GM10248 (cell line): ENCODE measurements around the gene PARP11.
"Not testable (repeated sequence)": the region's sequence is repeated elsewhere in the genome, so short reads cannot be mapped to it uniquely, and the experiment has no call there.

Source experiments
- CTCF ChIA-PET: fragments of 300-600 bp; sonication (Branson Sonifier 250); formaldehyde crosslinking; extraction: SDS; loops from one replicate; lab custom pipeline; 2021; ENCODE audit warnings: antibody characterized with exemption; lab: Yijun Ruan, JAX
- POLR2A ChIA-PET: fragments of 350-650 bp; sonication (Branson Sonifier 250); formaldehyde crosslinking; extraction: SDS; loops from one replicate; lab custom pipeline; 2020; ENCODE audit warnings: antibody characterized with exemption; lab: Yijun Ruan, JAX
- DNase-seq: peaks from one replicate; pipeline ENCODE4 v3.0.0; 2012; ENCODE audit errors: extremely low spot score
- CTCF ChIP-seq: IDR thresholded peaks from 2 replicates; pipeline ENCODE4 v1.5.1; 2012; ENCODE audit warnings: mild to moderate bottlenecking, low read depth; ENCODE audit errors: extremely low read depth, missing control alignments, control extremely low read depth

The PARP11 gene

GRCh38 chr12:3871356-3871755 lies 1.8 kb downstream of the PARP11 start:
- CTCF ChIA-PET: no interaction called here
- DNase-seq: no peak
- POLR2A ChIA-PET: no interaction called here
- no peak for TF ChIP-seq CTCF

- POLR2A ChIA-PET: no interaction called here
- no peak for TF ChIP-seq CTCF
- no peak for DNase-seq
- CTCF ChIA-PET: interaction anchor here (2.7 kb wide), 1 partner anchor 15 kb away, joined by 24 read pairs; no protein-coding TSS in a partner anchor
Observed at GRCh38 chr12:3869865-3870264, 3.3 kb downstream of the PARP11 start.

GRCh38 chr12:3869433-3869832 lies 3.8 kb downstream of the PARP11 start:
- DNase-seq: no peak
- ChIA-PET CTCF (interaction anchor here (1.8 to 2.7 kb wide), 2 partner anchors 16 to 408 kb away, joined by 7 to 24 read pairs; no protein-coding TSS in a partner anchor), POLR2A (no interaction called here)
- TF ChIP-seq CTCF: no peak

- ChIA-PET CTCF (interaction anchor here (1.1 to 3.1 kb wide), 2 partner anchors 8 to 22 kb away, joined by 3 to 12 read pairs; no protein-coding TSS in a partner anchor), POLR2A (no interaction called here)
- no peak for TF ChIP-seq CTCF
- DNase-seq: no peak
Observed at GRCh38 chr12:3863756-3864155, 9.4 kb downstream of the PARP11 start.

- no peak for DNase-seq
- POLR2A ChIA-PET: no interaction called here
- TF ChIP-seq CTCF: no peak
- CTCF ChIA-PET: no interaction called here
Observed at GRCh38 chr12:3842517-3842916, 30.7 kb downstream of the PARP11 start.

- CTCF ChIA-PET: no interaction called here
- POLR2A ChIA-PET: no interaction called here
- no peak for DNase-seq
- no peak for TF ChIP-seq CTCF
Observed at GRCh38 chr12:3841783-3842182, 31.4 kb downstream of the PARP11 start.

- CTCF ChIA-PET, DNase-seq, POLR2A ChIA-PET: not testable (repeated sequence)
Observed at GRCh38 chr12:3840833-3841232, 32.4 kb downstream of the PARP11 start.

- POLR2A ChIA-PET, DNase-seq, CTCF ChIA-PET: not testable (repeated sequence)
Observed at GRCh38 chr12:3839745-3840144, 33.5 kb downstream of the PARP11 start.

- CTCF ChIA-PET, POLR2A ChIA-PET: not testable (repeated sequence)
- DNase-seq: peak; percentile 37
Observed at GRCh38 chr12:3838701-3839548, 34.3 kb downstream of the PARP11 start.
